Uterus (tissue), 4 donors: Measurements from ENCODE around the gene RANBP6. TPM values are rescaled to one million over a fixed set of nuclear protein-coding genes. Genes with fewer than 3 reads are reported as not detected.

Source experiments
- DNase-seq, 2 donors: peaks; one replicate each; pipeline ENCODE4 v3.0.0-alpha.2; 2019 to 2020
- H3K27ac ChIP-seq, 2 donors: fragments of 200-600 bp; sonication (generic); 1 replicate in 1 of 2; 2 replicates in 1 of 2; pipeline ENCODE4 v1.5.1; 2016 to 2018
- H3K27me3 ChIP-seq, 2 donors: fragments of 200-600 bp; sonication (generic); one replicate each; pipeline ENCODE4 v1.5.1; 2018 to 2019; ENCODE audit warnings: control low read depth in 1 of 2
- H3K36me3 ChIP-seq, 2 donors: fragments of 200-600 bp; sonication (generic); one replicate each; pipeline ENCODE4 v1.5.1; 2019; ENCODE audit warnings: control low read depth in 1 of 2
- H3K4me1 ChIP-seq, 2 donors: fragments of 200-600 bp; sonication (generic); one replicate each; pipeline ENCODE4 v1.5.1; 2018 to 2019; ENCODE audit warnings: control low read depth in 1 of 2
- H3K4me3 ChIP-seq, 2 donors: fragments of 200-600 bp; sonication (generic); 1 replicate in 1 of 2; 2 replicates in 1 of 2; pipeline ENCODE4 v1.5.1; 2018 to 2019; ENCODE audit warnings: mild to moderate bottlenecking in 1 of 2
- H3K9me3 ChIP-seq, 2 donors: fragments of 200-600 bp; sonication (generic); one replicate each; pipeline ENCODE4 v1.5.1; 2019; ENCODE audit warnings: control low read depth in 1 of 2
- CTCF ChIP-seq, 4 experiments: fragments of 200-600 bp in 2 of 4; fragments of 450-650 bp in 2 of 4; sonication (generic) in 2 of 4; IDR thresholded peaks; one replicate each; pipeline ENCODE4 v1.5.1; 2016 to 2019; ENCODE audit warnings: antibody characterized with exemption in 4 of 4, mild to moderate bottlenecking in 2 of 4, moderate library complexity in 1 of 4
- POLR2A ChIP-seq, 2 donors: fragments of 450-650 bp; IDR thresholded peaks; one replicate each; pipeline ENCODE4 v1.6.1; 2016; ENCODE audit warnings: antibody characterized with exemption in 2 of 2, mild to moderate bottlenecking in 1 of 2, moderate library complexity in 1 of 2
- intact Hi-C: fragments of 100-400 bp; cut with DNase I; formaldehyde crosslinking; loops from one replicate; pipeline ENCODE4 v1.15.1; 2023; ENCODE audit warnings: low total_unique reads
- total RNA-seq, 4 donors: library from RNA; depleted of rRNA in 3 of 4; stranded (reverse); fragments of >200 nt in 3 of 4; gene quantifications; one replicate each; pipeline versions ENCODE4 v1.1.0 to v1.2.4, GENCODE V29; 2014 to 2023
- donor health status: DM: yes; HTN: yes; CAD: no.

RANBP6 gene
- total RNA-seq, 4 donors from 2014 or later = 13.2 to 61.1 (median 25.5) TPM

GRCh38 chr9:5988265-5988664 is 27.2 kb downstream of the RANBP6 start:
- no peaks in the 10 kb centered on the region for H3K27me3 ChIP-seq
- TF ChIP-seq CTCF (IDR thresholded peaks at IDR 0.05) (no peak), POLR2A (IDR thresholded peaks at IDR 0.05) (no peak)
- no peaks in the 10 kb centered on the region for H3K9me3 ChIP-seq
- DNase-seq = no peak
- H3K4me1 ChIP-seq = no peaks in the 10 kb centered on the region
- no peaks in the 10 kb centered on the region for H3K36me3 ChIP-seq
- no peak overlapping the region for H3K4me3 ChIP-seq
- no peak overlapping the region for H3K27ac ChIP-seq
- intact Hi-C loops = no loop called here

GRCh38 chr9:5983042-5983441 is 32.4 kb downstream of the RANBP6 start:
- TF ChIP-seq POLR2A (IDR thresholded peaks at IDR 0.05) (no peak), CTCF (IDR thresholded peaks at IDR 0.05) (no peak)
- no peaks in the 10 kb centered on the region for H3K9me3 ChIP-seq
- DNase-seq = no peak
- H3K27me3 ChIP-seq = no peaks in the 10 kb centered on the region
- no peak overlapping the region for H3K4me3 ChIP-seq
- no peak overlapping the region for H3K27ac ChIP-seq
- no peaks in the 10 kb centered on the region for H3K36me3 ChIP-seq
- H3K4me1 ChIP-seq = no peaks in the 10 kb centered on the region
- intact Hi-C loops = no loop called here

- intact Hi-C loops = no loop called here
- Histone ChIP-seq H3K9me3 (no peaks in the 10 kb centered on the region), H3K27me3 (no peaks in the 10 kb centered on the region), H3K4me3 (no peak overlapping the region), H3K27ac (no peak overlapping the region), H3K36me3 (no peaks in the 10 kb centered on the region), H3K4me1 (no peaks in the 10 kb centered on the region)
- no peak for TF ChIP-seq CTCF (IDR thresholded peaks at IDR 0.05)
- TF ChIP-seq POLR2A (IDR thresholded peaks at IDR 0.05) = no peak
- no peak for DNase-seq
These were observed 33.1 kb downstream of the RANBP6 start for GRCh38 chr9:5982317-5982716.

DNA sequence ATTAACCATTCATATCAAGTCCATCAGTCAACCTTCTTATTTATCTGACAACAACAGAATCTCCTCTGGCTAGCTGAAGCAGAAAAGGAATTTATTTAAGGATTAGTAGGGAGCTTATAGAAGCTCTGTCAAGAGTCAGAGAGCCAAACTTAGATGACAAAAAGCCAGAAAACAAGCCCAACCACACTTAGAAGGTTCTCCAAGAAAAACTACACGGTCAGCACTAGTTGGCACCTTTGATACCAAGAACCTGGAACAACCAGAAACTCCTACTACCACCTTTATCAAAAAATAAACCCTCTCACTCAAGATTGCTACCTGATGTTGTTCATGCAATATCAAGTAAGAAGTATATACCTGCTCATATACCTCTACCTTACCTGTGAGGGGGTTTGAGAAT is 36.9 kb downstream of the RANBP6 start:
- H3K27me3 ChIP-seq = no peaks in the 10 kb centered on the region
- H3K27ac ChIP-seq = no peak overlapping the region
- H3K9me3 ChIP-seq = no peaks in the 10 kb centered on the region
- TF ChIP-seq CTCF (IDR thresholded peaks at IDR 0.05) = no peak
- no peak for TF ChIP-seq POLR2A (IDR thresholded peaks at IDR 0.05)
- intact Hi-C loops = no loop called here
- H3K4me3 ChIP-seq = no peak overlapping the region
- H3K36me3 ChIP-seq = no peaks in the 10 kb centered on the region
- no peaks in the 10 kb centered on the region for H3K4me1 ChIP-seq
- DNase-seq = no peak

- no peaks in the 10 kb centered on the region for H3K27me3 ChIP-seq
- H3K4me1 ChIP-seq = no peaks in the 10 kb centered on the region
- TF ChIP-seq POLR2A (IDR thresholded peaks at IDR 0.05) (no peak), CTCF (IDR thresholded peaks at IDR 0.05) (no peak)
- no peak overlapping the region for H3K4me3 ChIP-seq
- DNase-seq = no peak
- no peaks in the 10 kb centered on the region for H3K36me3 ChIP-seq
- intact Hi-C loops = no loop called here
- H3K27ac ChIP-seq = peak overlapping the region; percentile 19 to 24
- H3K9me3 ChIP-seq = no peaks in the 10 kb centered on the region
These were observed 38.6 kb downstream of the RANBP6 start for GRCh38 chr9:5976674-5977397.
